IPS-18c (cell line): Measurements from ENCODE around the gene SGSM2.
A peak's percentile ranks its signal among the peaks of the same experiment; 100 is the strongest.

ENCODE experiments used
- H3K4me3 ChIP-seq: 2 replicates; pipeline ENCODE4 v1.7.0; 2013; ENCODE audit warnings: low read depth, mild to moderate bottlenecking, low read length, moderate library complexity; ENCODE audit not compliant: insufficient read depth
- H3K9me3 ChIP-seq: one replicate; pipeline ENCODE4 v1.6.1; 2013; ENCODE audit warnings: mild to moderate bottlenecking, low read length, moderate library complexity; ENCODE audit not compliant: control insufficient read depth, insufficient read depth

Gene SGSM2

GRCh38 chr17:2321399-2321798 is 15.9 kb upstream of the SGSM2 start:
- Histone ChIP-seq H3K9me3 (no peaks in the 10 kb centered on the region), H3K4me3 (no peak overlapping the region)

- no peak overlapping the region for H3K4me3 ChIP-seq
- no peaks in the 10 kb centered on the region for H3K9me3 ChIP-seq
Observed at GRCh38 chr17:2323629-2324314, 13.5 kb upstream of the SGSM2 start.

GRCh38 chr17:2331303-2331702 is 6.0 kb upstream of the SGSM2 start:
- Histone ChIP-seq H3K4me3 (no peak overlapping the region), H3K9me3 (no peaks in the 10 kb centered on the region)

GRCh38 chr17:2335726-2336214 is 1.5 kb upstream of the SGSM2 start:
- peak overlapping the region; percentile 98 for H3K4me3 ChIP-seq
- H3K9me3 ChIP-seq, result peaks cover 4% of the 10 kb centered on the region

GRCh38 chr17:2336215-2336851 is 968 bp upstream of the SGSM2 start, which contains the start of gene TSR1:
Gene TSR1, minus strand, starts transcription at chr17:2336457. Its CDS starts 30 bp downstream, at chr17:2336427.
- Histone ChIP-seq H3K4me3 (peak within 1 kb of the TSS; percentile 98), H3K9me3 (peaks cover 4% of the 10 kb centered on the region)

GRCh38 chr17:2337544-2338314 is 428 bp downstream of the SGSM2 start:
- H3K9me3 ChIP-seq, result peaks cover 4% of the 10 kb centered on the region
- H3K4me3 ChIP-seq, result peak overlapping the region; percentile 82

- peaks cover 4% of the 10 kb centered on the region for H3K9me3 ChIP-seq
- peak overlapping the region; percentile 82 for H3K4me3 ChIP-seq
Observed at GRCh38 chr17:2338315-2338657, 985 bp downstream of the SGSM2 start.

- Histone ChIP-seq H3K4me3 (no peak overlapping the region), H3K9me3 (no peaks in the 10 kb centered on the region)
Observed at GRCh38 chr17:2343421-2343820, 6.1 kb downstream of the SGSM2 start.

- H3K4me3 ChIP-seq, result no peak overlapping the region
Observed at GRCh38 chr17:2344528-2344927, 7.2 kb downstream of the SGSM2 start.

GRCh38 chr17:2346475-2346874 is 9.2 kb downstream of the SGSM2 start:
- Histone ChIP-seq H3K9me3 (no peaks in the 10 kb centered on the region), H3K4me3 (no peak overlapping the region)

More at GRCh38 chr17:2344528-2344927, 7.2 kb downstream of the SGSM2 start:
- H3K9me3 ChIP-seq, result no peaks in the 10 kb centered on the region

GRCh38 chr17:2347805-2348685 is 10.7 kb downstream of the SGSM2 start:
- peak overlapping the region; percentile 5; the same call in 1 of the 2 replicates for H3K4me3 ChIP-seq
- H3K9me3 ChIP-seq, result no peaks in the 10 kb centered on the region

GRCh38 chr17:2351269-2351668 is 14.0 kb downstream of the SGSM2 start:
- no peak overlapping the region for H3K4me3 ChIP-seq
- H3K9me3 ChIP-seq, result no peaks in the 10 kb centered on the region

GRCh38 chr17:2354311-2354710 is 17.0 kb downstream of the SGSM2 start:
- Histone ChIP-seq H3K4me3 (no peak overlapping the region), H3K9me3 (no peaks in the 10 kb centered on the region)

GRCh38 chr17:2357237-2357636 is 19.9 kb downstream of the SGSM2 start:
- Histone ChIP-seq H3K9me3 (no peaks in the 10 kb centered on the region), H3K4me3 (no peak overlapping the region)

GRCh38 chr17:2357931-2358434 is 20.7 kb downstream of the SGSM2 start:
- H3K4me3 ChIP-seq, result no peak overlapping the region

GRCh38 chr17:2361010-2361760 is 23.9 kb downstream of the SGSM2 start:
- H3K9me3 ChIP-seq, result no peaks in the 10 kb centered on the region
- no peak overlapping the region for H3K4me3 ChIP-seq

More at GRCh38 chr17:2357931-2358434, 20.7 kb downstream of the SGSM2 start:
- no peaks in the 10 kb centered on the region for H3K9me3 ChIP-seq
